ENCODE data around the gene SCN8A.

The SCN8A gene

GRCh38 chr12:51740536-51740935, 149.5 kb downstream of the SCN8A start:
- ChIA-PET CTCF (no interaction called here), POLR2A (no interaction called here)
- Histone ChIP-seq H3K36me3 (ENCODE audit: control insufficient read depth in 4 of 4, insufficient read depth in 4 of 4, low read length in 3 of 4) (no peaks in the 10 kb centered on the region), H3K9me3 (ENCODE audit: control extremely low read depth in 1 of 5, control insufficient read depth in 4 of 5, insufficient read depth in 2 of 5, low read depth in 1 of 5, low read length in 4 of 5) (peaks cover 0 to 10% (median 0%) of the 10 kb centered on the region in 5 experiments), H3K27ac (ENCODE audit: insufficient read depth in 1 of 2, low read depth in 1 of 2, low read length in 2 of 2, poor library complexity in 1 of 2, severe bottlenecking in 2 of 2) (no peak overlapping the region), H3K27me3 (replicated peaks in 2 of 5; ENCODE audit: control insufficient read depth in 4 of 5, insufficient read depth in 5 of 5, low read length in 4 of 5) (no peaks in the 10 kb centered on the region), H3K4me3 (ENCODE audit: control insufficient read depth in 1 of 7, extremely low read depth in 1 of 7, insufficient read depth in 4 of 7, low read depth in 2 of 7, low read length in 6 of 7) (no peak overlapping the region), H3K4me1 (ENCODE audit: control extremely low read depth in 1 of 4, control insufficient read depth in 4 of 4, insufficient read depth in 4 of 4, low read length in 3 of 4) (peaks cover 0 to 13% (median 9%) of the 10 kb centered on the region in 4 experiments)
- DNase-seq, result no peak
- 100% methylated on average over 2 of the region's 2 CpGs for WGBS (ENCODE audit: insufficient coverage)

GRCh38 chr12:51744235-51744634, 153.2 kb downstream of the SCN8A start:
- ChIA-PET POLR2A (no interaction called here), CTCF (no interaction called here)
- H3K4me1 ChIP-seq (ENCODE audit: control extremely low read depth in 1 of 4, control insufficient read depth in 4 of 4, insufficient read depth in 4 of 4, low read length in 3 of 4), result peaks cover 0 to 13% (median 9%) of the 10 kb centered on the region in 4 experiments
- no peaks in the 10 kb centered on the region for H3K36me3 ChIP-seq (ENCODE audit: control insufficient read depth in 4 of 4, insufficient read depth in 4 of 4, low read length in 3 of 4)
- peak in 2 of 3 donors; percentile 3 to 11 for DNase-seq
- no peak overlapping the region for H3K27ac ChIP-seq (ENCODE audit: insufficient read depth in 1 of 2, low read depth in 1 of 2, low read length in 2 of 2, poor library complexity in 1 of 2, severe bottlenecking in 2 of 2)
- H3K4me3 ChIP-seq (ENCODE audit: control insufficient read depth in 1 of 7, extremely low read depth in 1 of 7, insufficient read depth in 4 of 7, low read depth in 2 of 7, low read length in 6 of 7), result no peak overlapping the region
- H3K27me3 ChIP-seq (replicated peaks in 2 of 5; ENCODE audit: control insufficient read depth in 4 of 5, insufficient read depth in 5 of 5, low read length in 4 of 5), result no peaks in the 10 kb centered on the region
- 42% methylated on average over 5 of the region's 6 CpGs for WGBS (ENCODE audit: insufficient coverage)
- peaks cover 0 to 10% (median 0%) of the 10 kb centered on the region in 5 experiments for H3K9me3 ChIP-seq (ENCODE audit: control extremely low read depth in 1 of 5, control insufficient read depth in 4 of 5, insufficient read depth in 2 of 5, low read depth in 1 of 5, low read length in 4 of 5)

- ChIA-PET CTCF (no interaction called here), POLR2A (no interaction called here)
- H3K27ac ChIP-seq (ENCODE audit: insufficient read depth in 1 of 2, low read depth in 1 of 2, low read length in 2 of 2, poor library complexity in 1 of 2, severe bottlenecking in 2 of 2), result no peak overlapping the region
- no peak overlapping the region for H3K4me3 ChIP-seq (ENCODE audit: control insufficient read depth in 1 of 7, extremely low read depth in 1 of 7, insufficient read depth in 4 of 7, low read depth in 2 of 7, low read length in 6 of 7)
- H3K36me3 ChIP-seq (ENCODE audit: control insufficient read depth in 4 of 4, insufficient read depth in 4 of 4, low read length in 3 of 4), result no peaks in the 10 kb centered on the region
- H3K9me3 ChIP-seq (ENCODE audit: control extremely low read depth in 1 of 5, control insufficient read depth in 4 of 5, insufficient read depth in 2 of 5, low read depth in 1 of 5, low read length in 4 of 5), result peaks cover 0 to 10% (median 0%) of the 10 kb centered on the region in 5 experiments
- H3K4me1 ChIP-seq (ENCODE audit: control extremely low read depth in 1 of 4, control insufficient read depth in 4 of 4, insufficient read depth in 4 of 4, low read length in 3 of 4), result peaks cover 0 to 13% (median 9%) of the 10 kb centered on the region in 4 experiments
- no CpG with 5 or more reads among the region's 1 CpG for WGBS (ENCODE audit: insufficient coverage)
- H3K27me3 ChIP-seq (replicated peaks in 2 of 5; ENCODE audit: control insufficient read depth in 4 of 5, insufficient read depth in 5 of 5, low read length in 4 of 5), result no peaks in the 10 kb centered on the region
- DNase-seq, result no peak
Measured at GRCh38 chr12:51744957-51745356, 153.9 kb downstream of the SCN8A start.

DNA sequence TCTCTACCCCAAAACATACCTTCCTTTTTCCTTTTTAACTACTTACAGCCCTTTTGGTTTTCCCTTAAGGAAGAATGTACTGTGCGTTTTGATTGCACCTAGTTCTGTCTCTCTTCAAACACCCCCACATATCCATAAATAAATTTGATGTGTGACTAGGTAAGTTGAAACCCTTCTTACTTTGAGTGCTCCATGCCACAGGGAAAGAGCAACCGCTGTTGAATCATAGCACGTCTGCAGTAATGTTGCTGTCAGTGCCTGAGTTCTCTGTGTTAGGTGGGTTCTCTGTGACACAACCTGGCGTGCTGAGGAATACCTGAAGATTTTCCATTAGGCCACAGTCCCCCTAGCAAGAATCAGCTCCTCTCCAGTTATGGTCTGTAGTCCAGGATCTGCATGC, 155.4 kb downstream of the SCN8A start:
- ChIA-PET POLR2A (no interaction called here), CTCF (no interaction called here)
- Histone ChIP-seq H3K36me3 (ENCODE audit: control insufficient read depth in 4 of 4, insufficient read depth in 4 of 4, low read length in 3 of 4) (no peaks in the 10 kb centered on the region), H3K4me1 (ENCODE audit: control extremely low read depth in 1 of 4, control insufficient read depth in 4 of 4, insufficient read depth in 4 of 4, low read length in 3 of 4) (peaks cover 0 to 13% (median 9%) of the 10 kb centered on the region in 4 experiments), H3K4me3 (ENCODE audit: control insufficient read depth in 1 of 7, extremely low read depth in 1 of 7, insufficient read depth in 4 of 7, low read depth in 2 of 7, low read length in 6 of 7) (no peak overlapping the region), H3K9me3 (ENCODE audit: control extremely low read depth in 1 of 5, control insufficient read depth in 4 of 5, insufficient read depth in 2 of 5, low read depth in 1 of 5, low read length in 4 of 5) (peaks cover 0 to 3% (median 0%) of the 10 kb centered on the region in 5 experiments), H3K27me3 (replicated peaks in 2 of 5; ENCODE audit: control insufficient read depth in 4 of 5, insufficient read depth in 5 of 5, low read length in 4 of 5) (no peaks in the 10 kb centered on the region), H3K27ac (ENCODE audit: insufficient read depth in 1 of 2, low read depth in 1 of 2, low read length in 2 of 2, poor library complexity in 1 of 2, severe bottlenecking in 2 of 2) (no peak overlapping the region)
- DNase-seq, result no peak
- 97% methylated on average over 2 of the region's 4 CpGs for WGBS (ENCODE audit: insufficient coverage)

- no peak overlapping the region for H3K27ac ChIP-seq (ENCODE audit: insufficient read depth in 1 of 2, low read depth in 1 of 2, low read length in 2 of 2, poor library complexity in 1 of 2, severe bottlenecking in 2 of 2)
- H3K36me3 ChIP-seq (ENCODE audit: control insufficient read depth in 4 of 4, insufficient read depth in 4 of 4, low read length in 3 of 4), result no peaks in the 10 kb centered on the region
- H3K4me3 ChIP-seq (ENCODE audit: control insufficient read depth in 1 of 7, extremely low read depth in 1 of 7, insufficient read depth in 4 of 7, low read depth in 2 of 7, low read length in 6 of 7), result no peak overlapping the region
- no peaks in the 10 kb centered on the region for H3K9me3 ChIP-seq (ENCODE audit: control extremely low read depth in 1 of 5, control insufficient read depth in 4 of 5, insufficient read depth in 2 of 5, low read depth in 1 of 5, low read length in 4 of 5)
- peaks cover 0 to 13% (median 9%) of the 10 kb centered on the region in 4 experiments for H3K4me1 ChIP-seq (ENCODE audit: control extremely low read depth in 1 of 4, control insufficient read depth in 4 of 4, insufficient read depth in 4 of 4, low read length in 3 of 4)
- H3K27me3 ChIP-seq (replicated peaks in 2 of 5; ENCODE audit: control insufficient read depth in 4 of 5, insufficient read depth in 5 of 5, low read length in 4 of 5), result no peaks in the 10 kb centered on the region
- POLR2A ChIA-PET, result no interaction called here
- WGBS (ENCODE audit: insufficient coverage), result 95% methylated on average over 2 of the region's 3 CpGs
- CTCF ChIA-PET, result no interaction called here
- peak in 1 of 3 donors; percentile 6 for DNase-seq
Measured at GRCh38 chr12:51748235-51748634, 157.2 kb downstream of the SCN8A start.

DNA sequence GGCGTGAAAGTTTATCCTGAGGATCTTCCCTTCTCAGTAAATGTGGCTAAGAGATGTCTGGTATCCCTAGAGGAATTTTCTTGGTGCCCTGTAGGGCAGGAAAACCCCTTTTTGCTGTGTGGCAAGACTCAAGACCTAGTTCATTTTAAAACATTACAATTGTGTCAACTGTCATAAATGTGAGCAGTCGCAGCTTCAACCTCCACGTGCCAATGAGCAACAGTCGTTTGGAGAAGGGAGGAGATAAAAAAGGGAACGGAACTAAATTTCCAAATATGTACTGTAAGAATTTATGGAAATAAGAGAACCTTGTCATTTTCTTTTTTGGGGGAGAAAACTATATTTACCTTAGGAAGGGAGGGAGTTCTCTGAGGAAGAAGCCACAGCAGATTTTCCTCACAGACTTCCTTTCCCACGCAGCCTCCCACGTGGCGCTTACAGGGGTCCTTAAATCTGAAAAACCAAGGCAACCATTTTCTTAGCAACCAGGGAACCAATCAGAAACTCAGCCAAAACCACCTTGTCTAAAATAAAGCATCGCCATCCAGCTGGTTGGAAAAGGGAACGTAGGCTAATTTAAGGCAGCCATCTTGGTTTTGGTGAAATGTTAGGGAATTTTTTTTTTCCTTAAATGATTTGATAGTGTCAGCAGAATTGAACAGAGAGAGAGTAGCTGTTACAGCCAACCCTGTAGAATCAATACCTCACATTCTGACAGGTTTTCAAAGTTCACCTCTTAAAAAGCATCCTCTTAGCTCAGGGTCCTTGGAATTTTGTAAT, 158.4 kb downstream of the SCN8A start:
- H3K4me3 ChIP-seq (ENCODE audit: control insufficient read depth in 1 of 7, extremely low read depth in 1 of 7, insufficient read depth in 4 of 7, low read depth in 2 of 7, low read length in 6 of 7), result no peak overlapping the region
- H3K4me1 ChIP-seq (ENCODE audit: control extremely low read depth in 1 of 4, control insufficient read depth in 4 of 4, insufficient read depth in 4 of 4, low read length in 3 of 4), result peaks cover 0 to 4% (median under 1%) of the 10 kb centered on the region in 4 experiments
- H3K36me3 ChIP-seq (ENCODE audit: control insufficient read depth in 4 of 4, insufficient read depth in 4 of 4, low read length in 3 of 4), result no peaks in the 10 kb centered on the region
- no peaks in the 10 kb centered on the region for H3K27me3 ChIP-seq (replicated peaks in 2 of 5; ENCODE audit: control insufficient read depth in 4 of 5, insufficient read depth in 5 of 5, low read length in 4 of 5)
- ChIA-PET CTCF (interaction anchor here (0.8 kb wide), 1 partner anchor 16 kb away, joined by 3 read pairs; no protein-coding TSS in a partner anchor), POLR2A (no interaction called here)
- no peak overlapping the region for H3K27ac ChIP-seq (ENCODE audit: insufficient read depth in 1 of 2, low read depth in 1 of 2, low read length in 2 of 2, poor library complexity in 1 of 2, severe bottlenecking in 2 of 2)
- WGBS (ENCODE audit: insufficient coverage), result 100% methylated on average over 2 of the region's 10 CpGs
- no peaks in the 10 kb centered on the region for H3K9me3 ChIP-seq (ENCODE audit: control extremely low read depth in 1 of 5, control insufficient read depth in 4 of 5, insufficient read depth in 2 of 5, low read depth in 1 of 5, low read length in 4 of 5)
- no peak for DNase-seq

DNA sequence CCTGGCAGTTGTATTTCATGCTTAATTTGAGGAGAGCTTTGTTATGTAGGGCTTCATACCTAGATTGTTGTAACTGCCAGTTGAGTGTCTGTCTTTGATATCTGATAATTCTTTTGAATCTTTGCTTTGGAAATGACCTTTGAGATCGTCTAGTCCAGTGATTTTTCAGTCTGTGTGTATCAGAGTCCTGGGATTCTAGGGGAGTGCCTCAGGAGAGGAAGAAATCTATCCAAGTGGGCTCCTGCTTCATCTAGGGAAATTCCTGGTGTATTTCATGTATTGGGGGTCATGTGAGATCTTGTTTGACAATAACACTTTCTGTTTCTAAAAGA, 158.9 kb downstream of the SCN8A start:
- Histone ChIP-seq H3K4me3 (ENCODE audit: control insufficient read depth in 1 of 7, extremely low read depth in 1 of 7, insufficient read depth in 4 of 7, low read depth in 2 of 7, low read length in 6 of 7) (no peak overlapping the region), H3K4me1 (ENCODE audit: control extremely low read depth in 1 of 4, control insufficient read depth in 4 of 4, insufficient read depth in 4 of 4, low read length in 3 of 4) (no peaks in the 10 kb centered on the region), H3K27me3 (replicated peaks in 2 of 5; ENCODE audit: control insufficient read depth in 4 of 5, insufficient read depth in 5 of 5, low read length in 4 of 5) (no peaks in the 10 kb centered on the region), H3K27ac (ENCODE audit: insufficient read depth in 1 of 2, low read depth in 1 of 2, low read length in 2 of 2, poor library complexity in 1 of 2, severe bottlenecking in 2 of 2) (no peak overlapping the region), H3K9me3 (ENCODE audit: control extremely low read depth in 1 of 5, control insufficient read depth in 4 of 5, insufficient read depth in 2 of 5, low read depth in 1 of 5, low read length in 4 of 5) (no peaks in the 10 kb centered on the region), H3K36me3 (ENCODE audit: control insufficient read depth in 4 of 4, insufficient read depth in 4 of 4, low read length in 3 of 4) (no peaks in the 10 kb centered on the region)
- ChIA-PET POLR2A (no interaction called here), CTCF (interaction anchor here (0.8 kb wide), 1 partner anchor 15 kb away, joined by 3 read pairs; no protein-coding TSS in a partner anchor)
- no peak for DNase-seq
- WGBS (ENCODE audit: insufficient coverage), result 100% methylated on average over 1 of the region's 1 CpG

Data from common myeloid progenitor, CD34-positive (primary cell).